Fibroblast of mammary gland (primary cell): ENCODE data around the gene S100A4.

Experiments
- DNase-seq: peaks from one replicate; pipeline ENCODE4 v3.0.0-alpha.2; 2010; ENCODE audit warnings: low read depth
- H3K4me3 ChIP-seq: 2 replicates; pipeline ENCODE4 v1.5.1; 2011; ENCODE audit warnings: low read depth, mild to moderate bottlenecking, low read length, moderate library complexity; ENCODE audit not compliant: control insufficient read depth
- TF ChIP-seq, protein P1 (sequence below): conservative IDR thresholded peaks from 2 replicates; pipeline ENCODE4 v1.5.1; 2011; ENCODE audit warnings: low read depth, low read length, inconsistent platforms; ENCODE audit not compliant: control insufficient read depth, insufficient read depth

S100A4 gene

DNA sequence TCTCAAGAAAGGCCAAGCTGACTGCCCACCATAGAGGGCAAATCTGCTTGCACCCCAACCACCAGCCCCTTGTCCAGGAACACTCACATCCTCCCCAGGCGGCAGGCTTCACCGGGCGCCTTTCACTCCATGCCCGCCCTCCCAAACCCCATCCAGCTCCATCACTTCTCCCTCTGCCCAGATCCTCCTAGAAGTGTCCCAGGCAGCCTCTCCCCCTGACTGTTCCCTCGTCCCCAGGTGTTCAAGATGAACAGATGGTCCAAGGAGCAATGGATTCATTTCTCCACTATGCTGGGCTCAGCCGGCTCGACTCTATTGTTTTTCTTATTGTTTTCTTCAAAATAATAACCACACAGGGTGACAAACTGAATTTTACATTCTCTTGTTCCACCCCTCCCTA is 31.9 kb downstream of the S100A4 start:
- no peak overlapping the region for H3K4me3 ChIP-seq
- no peak for DNase-seq
- TF ChIP-seq, protein P1, sequence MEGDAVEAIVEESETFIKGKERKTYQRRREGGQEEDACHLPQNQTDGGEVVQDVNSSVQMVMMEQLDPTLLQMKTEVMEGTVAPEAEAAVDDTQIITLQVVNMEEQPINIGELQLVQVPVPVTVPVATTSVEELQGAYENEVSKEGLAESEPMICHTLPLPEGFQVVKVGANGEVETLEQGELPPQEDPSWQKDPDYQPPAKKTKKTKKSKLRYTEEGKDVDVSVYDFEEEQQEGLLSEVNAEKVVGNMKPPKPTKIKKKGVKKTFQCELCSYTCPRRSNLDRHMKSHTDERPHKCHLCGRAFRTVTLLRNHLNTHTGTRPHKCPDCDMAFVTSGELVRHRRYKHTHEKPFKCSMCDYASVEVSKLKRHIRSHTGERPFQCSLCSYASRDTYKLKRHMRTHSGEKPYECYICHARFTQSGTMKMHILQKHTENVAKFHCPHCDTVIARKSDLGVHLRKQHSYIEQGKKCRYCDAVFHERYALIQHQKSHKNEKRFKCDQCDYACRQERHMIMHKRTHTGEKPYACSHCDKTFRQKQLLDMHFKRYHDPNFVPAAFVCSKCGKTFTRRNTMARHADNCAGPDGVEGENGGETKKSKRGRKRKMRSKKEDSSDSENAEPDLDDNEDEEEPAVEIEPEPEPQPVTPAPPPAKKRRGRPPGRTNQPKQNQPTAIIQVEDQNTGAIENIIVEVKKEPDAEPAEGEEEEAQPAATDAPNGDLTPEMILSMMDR, result no peak

DNA sequence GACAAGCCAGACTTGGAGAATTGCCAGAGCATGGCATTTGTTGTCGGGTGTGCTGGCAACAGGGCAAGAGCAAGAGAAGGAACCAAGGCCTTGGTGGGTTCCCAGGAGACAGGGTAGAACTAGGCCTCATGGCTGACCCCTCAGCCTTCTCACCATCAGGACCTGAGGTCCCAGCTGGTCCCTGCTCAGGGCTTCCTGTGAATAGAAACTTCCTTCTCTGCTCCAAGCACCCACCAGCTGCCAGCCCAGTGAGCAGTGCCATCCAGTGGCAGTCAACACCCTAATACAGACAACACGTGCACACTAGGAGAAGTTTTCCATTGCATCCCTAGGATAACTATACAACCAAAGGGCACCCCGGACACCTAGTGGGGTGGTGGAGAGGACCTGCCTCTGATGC is 32.6 kb downstream of the S100A4 start:
- DNase-seq, result no peak
- H3K4me3 ChIP-seq, result no peak overlapping the region
- TF ChIP-seq, protein P1, result no peak

DNA sequence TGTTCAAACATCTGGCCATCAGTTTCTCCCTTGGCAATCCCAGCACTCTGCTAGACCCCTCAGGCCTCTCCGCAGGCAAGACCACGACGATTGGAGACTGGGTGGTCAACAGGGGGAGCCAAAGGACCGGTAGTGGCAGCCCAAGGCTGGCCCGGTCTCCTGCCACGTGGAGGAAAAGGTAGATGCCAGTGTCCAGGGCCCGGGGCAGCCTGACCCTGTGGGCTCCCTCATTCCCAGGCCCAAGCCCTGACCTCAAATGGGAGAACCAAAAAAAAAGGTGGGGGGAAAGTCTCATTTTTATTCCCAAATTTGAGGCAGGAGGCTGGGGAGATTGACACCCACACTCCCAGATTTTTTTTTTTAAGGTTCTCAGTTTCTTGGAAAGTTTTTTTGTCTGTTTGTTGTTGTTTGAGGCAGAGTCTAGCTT is 34.6 kb downstream of the S100A4 start:
- peak; percentile 77 for DNase-seq
- no peak overlapping the region for H3K4me3 ChIP-seq
- TF ChIP-seq, protein P1, result peak; percentile 96

DNA sequence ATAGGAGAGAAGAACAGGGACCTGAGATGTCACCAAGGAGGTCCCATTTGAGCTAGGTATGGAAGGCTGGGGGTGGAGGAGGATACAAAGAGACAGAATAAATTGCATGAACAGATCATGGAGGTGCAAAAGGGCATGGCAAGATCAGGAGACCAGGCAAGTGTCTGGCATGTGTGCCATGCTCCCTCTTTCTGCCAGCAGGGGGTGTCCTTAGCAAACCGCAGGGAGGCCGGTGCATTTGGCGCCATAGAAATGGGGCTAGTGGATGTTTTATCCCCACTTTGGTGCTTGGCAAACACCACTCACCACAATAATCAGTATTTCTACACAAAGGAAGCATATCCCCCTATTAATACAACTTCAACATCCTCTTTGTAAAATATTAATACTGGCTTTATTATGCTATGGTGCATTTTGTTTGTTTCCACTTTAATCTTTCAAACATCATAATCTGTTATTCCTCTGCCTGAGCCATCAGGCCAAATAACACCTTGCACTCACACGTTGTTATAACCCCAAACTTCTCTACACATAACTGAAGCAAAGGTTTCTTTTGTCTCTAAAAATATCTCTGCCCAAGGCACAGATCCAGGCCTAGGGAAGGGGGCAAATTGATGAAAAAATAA is 35.8 kb downstream of the S100A4 start:
- H3K4me3 ChIP-seq, result no peak overlapping the region
- peak; percentile 54 for DNase-seq
- TF ChIP-seq, protein P1, result peak; percentile 79

GRCh38 chr1:153509036-153509435 is 36.6 kb downstream of the S100A4 start:
- no peak overlapping the region for H3K4me3 ChIP-seq
- TF ChIP-seq, protein P1, result no peak
- DNase-seq, result no peak

DNA sequence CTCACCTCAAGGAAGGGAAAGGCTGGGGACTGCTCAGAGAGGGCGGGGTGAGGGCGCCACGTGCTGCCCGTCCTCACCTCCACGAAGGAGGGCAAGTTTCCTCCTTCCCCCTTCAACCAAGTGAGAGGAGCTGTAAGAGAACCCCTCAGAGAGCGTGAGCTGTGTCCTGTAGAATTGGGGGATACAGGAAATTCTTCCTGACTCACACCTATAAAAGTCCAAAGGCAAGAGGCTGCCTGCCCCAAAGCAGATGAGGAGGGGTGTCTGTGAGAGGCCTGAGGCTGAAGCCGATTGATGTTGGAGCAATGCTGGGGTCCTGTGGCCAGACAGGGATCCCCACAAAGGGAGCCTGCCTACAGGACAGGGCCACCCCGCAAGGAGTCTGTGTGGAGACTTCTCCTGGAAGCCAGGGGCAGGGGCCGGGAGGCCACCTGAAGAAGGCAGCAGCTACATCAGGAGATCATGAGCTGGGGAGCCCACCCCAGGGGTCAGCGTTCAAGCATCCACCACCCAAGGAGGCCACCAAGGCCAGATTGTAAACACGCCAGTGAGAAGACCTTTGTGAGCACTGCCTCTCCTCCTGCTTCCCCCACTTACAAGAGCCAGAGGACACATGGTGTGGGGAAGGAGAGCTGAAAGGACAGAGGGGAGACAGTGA is 37.6 kb downstream of the S100A4 start:
- TF ChIP-seq, protein P1, result no peak
- DNase-seq, result no peak
- no peak overlapping the region for H3K4me3 ChIP-seq
